ENCODE measurements around the gene ADPRHL1.
A peak's percentile ranks its signal among the peaks of the same experiment; 100 is the strongest.
"Not testable (repeated sequence)": the region's sequence is repeated elsewhere in the genome, so short reads cannot be mapped to it uniquely, and the experiment has no call there.

The ADPRHL1 gene

DNA sequence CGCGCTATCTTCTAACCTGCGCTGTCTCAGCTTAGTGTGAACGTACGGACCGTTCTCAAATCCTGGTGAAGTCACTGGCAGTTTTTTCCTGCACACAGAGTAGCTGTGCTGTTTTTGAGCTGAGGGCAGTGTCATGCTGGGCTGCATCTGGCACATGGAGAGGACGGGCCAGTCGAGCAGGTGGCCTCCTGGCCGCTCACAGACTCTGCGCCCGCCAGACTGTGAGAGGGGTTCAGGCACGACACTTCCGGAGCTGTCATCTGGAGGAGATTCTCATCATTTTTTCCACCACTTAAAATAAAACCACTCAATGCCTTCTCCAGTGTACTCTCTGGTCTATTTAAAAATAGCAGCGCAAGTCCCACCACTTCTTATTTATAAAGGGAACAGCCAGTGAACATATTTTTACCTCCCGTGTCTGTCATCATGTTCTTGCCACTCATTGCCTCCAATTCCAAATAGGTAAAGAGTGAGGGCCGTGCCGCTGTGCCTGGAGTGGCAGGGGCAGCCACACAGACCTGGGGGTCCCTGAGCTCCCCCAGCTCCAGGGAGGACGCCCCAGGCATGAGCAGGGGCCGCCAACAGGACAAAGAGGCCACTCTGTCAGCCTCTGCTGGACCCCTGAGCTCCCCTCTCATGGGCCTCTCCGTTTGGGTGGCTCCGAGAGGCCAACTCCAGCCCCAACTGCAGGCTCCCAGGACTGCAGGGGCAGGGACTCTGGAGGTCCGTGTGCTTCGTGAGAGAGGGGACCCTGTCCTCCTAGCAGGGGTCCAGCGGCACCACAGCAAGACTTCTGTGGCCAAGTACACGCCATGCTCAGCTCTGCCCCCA lies 52.5 kb downstream of the ADPRHL1 start:
- no peak for DNase-seq

DNA sequence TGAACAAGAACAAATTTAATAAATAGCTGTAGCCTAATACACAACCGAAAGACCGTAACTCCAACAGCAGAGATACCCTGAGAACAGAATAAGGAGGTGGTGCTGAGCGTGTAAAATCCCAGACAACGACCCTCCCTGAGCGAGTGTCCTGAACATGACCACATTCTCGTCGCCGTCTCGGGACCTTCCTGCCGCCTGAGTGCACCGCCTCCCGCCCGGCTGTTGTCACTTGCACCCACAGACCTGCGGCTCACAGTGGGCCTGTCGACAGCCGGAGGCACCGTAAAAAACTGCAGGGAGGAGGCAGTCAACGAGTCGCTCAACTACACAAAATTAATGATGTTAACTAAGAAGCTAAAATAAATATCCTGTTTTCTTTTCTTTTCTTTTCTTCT lies 53.5 kb downstream of the ADPRHL1 start:
- no peak for DNase-seq

DNA sequence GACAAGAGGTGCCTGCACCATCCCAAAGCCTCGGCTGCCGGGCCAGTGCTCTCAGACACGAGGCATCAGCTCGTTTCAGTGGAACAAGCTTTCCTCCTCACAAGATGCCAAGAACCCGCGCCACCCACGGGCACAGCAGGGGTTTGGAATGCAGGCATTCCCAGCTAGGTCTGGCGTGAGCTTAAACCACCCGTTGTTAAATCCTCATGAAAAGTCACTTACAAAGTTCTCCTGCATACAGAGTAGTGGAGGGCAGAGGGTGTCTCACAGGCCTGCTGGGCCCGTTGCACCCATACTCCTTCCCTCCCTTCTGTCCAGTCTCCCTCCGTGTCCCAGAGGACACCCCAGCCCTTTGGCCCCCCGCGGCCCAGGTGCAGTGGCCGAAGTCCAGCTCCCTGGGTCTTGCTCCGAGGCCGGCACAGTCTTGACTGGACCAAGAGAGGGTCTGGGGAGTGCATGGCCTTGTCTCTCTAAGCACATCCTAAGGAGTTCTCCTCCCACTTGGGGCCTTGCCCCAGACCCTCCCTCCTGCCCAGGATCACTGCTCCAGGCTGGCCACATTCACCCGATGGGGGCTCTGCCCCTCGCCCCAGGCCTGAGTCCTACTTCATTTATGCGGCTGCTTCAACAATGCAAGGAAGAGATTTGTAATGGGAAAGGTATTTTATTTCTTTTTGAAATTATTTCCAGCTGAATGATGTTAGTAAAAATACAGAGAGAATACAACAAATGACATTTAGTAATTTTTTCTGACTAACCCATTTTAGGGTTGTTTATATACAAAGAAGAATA lies 54.1 kb downstream of the ADPRHL1 start:
- peak; percentile 27 for DNase-seq

DNA sequence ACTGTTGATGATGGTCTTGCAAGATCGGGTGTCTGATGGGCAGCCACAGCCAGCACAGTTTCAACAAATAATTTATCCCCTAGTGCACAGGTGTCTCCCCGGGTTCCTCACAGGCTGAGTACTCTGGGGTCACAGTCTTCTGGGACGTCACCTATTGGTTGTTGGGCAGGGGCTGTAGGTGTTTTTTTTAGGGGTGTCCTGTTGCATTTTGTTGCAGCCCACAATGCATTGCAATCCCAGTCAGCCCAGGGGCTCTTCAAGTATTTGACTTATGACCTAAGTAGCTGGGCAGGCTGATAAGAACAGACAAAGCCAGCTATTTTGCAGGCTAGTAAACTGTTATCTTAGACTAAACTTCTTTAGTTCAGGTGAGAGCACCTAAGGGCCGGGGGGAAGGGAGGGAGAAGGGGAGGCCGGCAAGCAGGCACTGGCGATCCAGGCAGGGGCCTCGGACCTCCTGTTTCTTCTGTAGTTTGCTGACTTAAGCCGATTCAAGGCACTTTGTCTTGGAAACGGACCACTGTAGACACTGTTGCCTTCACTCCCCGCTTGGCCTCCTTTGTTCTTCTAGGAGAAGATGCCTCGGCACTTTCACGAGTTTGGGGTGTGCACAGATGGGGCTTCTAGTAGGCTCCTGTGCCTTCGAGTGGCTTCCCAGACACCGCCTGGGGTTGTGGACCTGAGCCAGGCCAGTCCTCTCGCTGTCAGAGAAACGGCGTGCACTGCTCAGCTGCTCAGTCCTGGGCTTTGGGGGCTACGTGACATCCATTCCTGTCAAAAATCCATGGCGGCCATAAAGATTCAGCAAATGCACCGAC lies 55.5 kb downstream of the ADPRHL1 start:
- DNase-seq: no peak

DNA sequence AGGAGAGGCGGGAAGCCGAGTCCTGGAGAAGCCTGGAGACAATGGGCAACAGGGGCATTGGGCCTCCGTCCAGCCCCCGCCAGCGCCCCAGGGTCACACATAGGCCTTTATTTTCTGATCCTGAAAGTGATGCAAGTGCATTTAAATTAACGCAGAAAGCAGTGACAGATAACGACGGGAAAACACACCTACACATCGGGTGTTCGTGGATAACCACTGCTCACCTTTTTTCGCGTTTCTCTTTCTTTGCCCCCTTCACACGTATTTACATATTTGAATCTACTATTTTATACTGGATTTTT lies 59.0 kb downstream of the ADPRHL1 start:
- DNase-seq: no peak

DNA sequence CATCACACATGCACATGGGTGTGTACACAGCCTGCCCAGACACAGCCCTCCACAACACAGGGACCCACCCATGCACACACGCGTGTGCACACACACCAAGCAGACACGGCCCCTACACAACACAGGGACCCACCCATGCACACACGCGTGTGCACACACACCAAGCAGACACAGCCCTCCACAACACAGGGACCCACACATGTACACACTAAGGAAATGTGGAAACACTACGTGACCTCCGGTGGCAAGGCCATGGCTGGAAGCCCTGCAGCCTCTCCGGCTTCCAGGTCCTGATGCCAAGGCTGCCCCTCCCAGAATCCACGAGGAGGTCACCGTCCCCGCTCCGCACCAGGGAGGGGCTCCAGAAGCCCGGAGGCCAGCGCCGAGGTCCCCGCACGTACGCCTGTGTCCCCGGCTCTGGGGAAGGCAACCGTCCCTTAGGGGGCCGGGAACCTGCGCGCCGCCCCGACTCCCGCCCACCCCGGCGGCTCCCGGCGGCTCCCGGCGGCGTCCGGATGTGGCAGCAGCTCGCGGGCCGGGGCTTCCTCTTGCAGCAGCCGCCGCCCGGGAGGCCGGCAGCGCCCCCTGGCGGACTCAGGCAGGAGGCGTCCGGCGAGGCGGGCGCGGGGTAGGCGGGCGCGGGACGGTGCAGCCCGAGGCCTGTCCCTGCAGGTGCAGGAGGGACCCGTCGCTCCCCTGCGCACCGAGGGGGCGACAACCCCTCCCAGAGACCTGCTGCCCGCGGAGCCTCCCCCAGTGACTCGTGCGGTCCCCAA lies 59.5 kb downstream of the ADPRHL1 start:
- DNase-seq: peak; percentile 75

DNA sequence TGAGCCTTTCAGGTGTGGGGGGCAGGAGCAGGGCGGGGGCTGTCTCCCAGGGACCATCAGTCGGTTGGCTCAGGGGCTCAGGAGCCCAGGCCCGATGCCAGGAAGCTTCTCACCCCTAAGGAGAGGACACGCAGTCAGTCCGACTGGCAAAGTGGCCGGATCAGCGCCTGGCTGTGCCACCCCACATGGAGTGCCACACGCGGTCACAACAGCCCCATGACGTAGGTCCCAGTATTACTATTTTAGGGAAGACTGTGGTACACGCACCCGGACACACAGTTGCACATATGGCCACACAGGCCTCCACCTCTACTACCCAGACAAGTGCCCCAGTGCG lies 60.1 kb downstream of the ADPRHL1 start:
- no peak for DNase-seq

DNA sequence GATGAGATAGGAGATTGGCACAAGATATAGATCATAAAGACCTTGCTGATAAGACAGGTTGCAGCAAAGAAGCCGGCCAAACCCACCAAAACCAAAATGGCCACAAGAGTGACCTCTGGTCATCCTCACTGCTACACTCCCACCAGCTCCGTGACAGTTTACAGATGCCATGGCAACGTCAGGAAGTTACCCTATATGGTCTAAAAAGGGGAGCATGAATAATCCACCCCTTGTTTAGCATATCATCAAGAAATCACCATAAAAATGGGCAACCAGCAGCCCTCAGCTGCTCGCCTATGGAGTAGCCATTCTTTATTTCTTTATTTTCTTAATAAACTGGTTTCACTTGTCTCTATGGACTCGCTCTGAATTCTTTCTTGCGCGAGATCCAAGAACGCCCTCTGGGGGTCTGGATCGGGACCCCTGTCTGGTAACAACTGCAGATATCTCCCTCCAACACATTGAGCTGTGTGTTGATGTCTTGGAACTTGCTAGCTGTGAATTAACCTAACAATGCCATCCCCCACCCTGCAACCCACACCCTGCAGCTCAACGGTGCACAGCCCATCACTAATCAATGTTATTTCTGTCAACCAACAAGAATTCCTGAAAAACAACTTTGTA lies 62.3 kb downstream of the ADPRHL1 start:
- no peak for DNase-seq

DNA sequence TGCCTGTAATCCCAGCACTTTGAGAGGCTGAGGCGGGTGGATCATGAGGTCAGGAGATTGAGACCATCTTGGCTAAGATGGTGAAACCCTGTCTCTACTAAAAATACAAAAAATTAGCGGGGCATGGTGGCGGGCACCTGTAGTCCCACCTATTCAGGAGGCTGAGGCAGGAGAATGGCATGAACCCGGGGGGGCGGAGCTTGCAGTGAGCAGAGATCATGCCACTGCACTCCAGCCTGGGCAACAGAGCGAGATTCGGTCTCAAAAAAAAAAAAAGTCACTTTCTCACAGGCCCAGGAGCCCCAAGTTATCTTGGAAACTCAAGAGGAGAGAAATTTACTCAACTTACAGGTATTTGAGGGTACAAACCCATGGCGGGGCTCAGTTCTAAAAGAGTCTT lies 63.7 kb downstream of the ADPRHL1 start:
- DNase-seq: not testable (repeated sequence)

DNA sequence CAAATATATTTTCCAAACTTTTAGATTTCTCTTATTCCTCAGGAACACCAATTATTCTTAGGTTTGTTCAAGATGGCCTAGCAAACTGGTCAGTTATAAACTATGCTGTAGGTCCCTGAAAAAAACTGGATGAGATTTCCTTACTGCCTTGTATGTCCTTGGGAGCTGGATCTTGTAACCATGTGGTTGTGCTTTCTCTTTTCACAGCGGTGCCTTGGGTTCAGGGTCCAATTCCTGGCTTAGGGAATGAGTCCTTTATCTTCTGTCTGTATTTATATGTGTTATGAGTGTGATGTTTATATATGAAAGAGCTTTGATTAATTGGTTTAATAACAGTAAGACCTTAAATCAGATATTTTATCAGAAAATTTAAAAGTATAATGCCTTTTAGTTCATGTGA lies 65.9 kb downstream of the ADPRHL1 start:
- no peak for DNase-seq

DNA sequence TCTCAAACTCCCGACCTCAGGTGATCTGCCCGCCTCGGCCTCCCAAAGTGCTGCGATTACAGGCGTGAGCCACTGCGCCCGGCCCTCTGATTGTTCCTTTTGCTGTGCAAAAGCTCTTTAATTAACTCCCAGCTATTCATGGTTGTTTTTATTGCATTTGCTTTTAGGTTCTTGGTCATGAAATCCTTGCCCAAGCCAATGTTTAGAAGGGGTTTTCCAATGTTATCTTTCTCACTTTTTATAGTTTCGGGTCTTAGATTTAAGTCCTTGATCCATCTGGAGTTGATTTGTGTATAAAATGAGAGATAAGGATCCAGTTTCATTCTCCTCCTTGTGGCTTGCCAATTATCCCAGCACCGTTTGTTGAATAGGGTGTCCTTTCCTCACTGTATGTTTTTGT lies 70.2 kb downstream of the ADPRHL1 start:
- DNase-seq: no peak

DNA sequence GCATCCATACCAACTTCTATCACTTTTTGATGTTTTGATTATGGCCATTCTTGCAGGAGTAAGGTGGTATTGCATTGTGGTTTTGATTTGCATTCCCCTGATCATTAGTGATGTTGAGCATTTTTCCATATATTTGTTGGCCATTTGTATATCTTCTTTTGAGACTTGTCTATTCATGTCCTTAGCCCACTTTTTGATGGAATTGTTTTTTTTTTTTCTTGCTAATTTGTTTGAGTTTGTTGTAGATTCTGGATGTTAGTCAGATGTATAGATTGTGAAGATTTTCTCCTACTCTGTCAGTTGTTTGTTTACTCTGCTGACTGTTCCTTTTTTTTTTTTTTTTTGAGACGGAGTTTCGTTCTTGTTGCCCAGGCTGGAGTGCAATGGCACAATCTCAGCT lies 70.7 kb downstream of the ADPRHL1 start:
- DNase-seq: not testable (repeated sequence)

DNA sequence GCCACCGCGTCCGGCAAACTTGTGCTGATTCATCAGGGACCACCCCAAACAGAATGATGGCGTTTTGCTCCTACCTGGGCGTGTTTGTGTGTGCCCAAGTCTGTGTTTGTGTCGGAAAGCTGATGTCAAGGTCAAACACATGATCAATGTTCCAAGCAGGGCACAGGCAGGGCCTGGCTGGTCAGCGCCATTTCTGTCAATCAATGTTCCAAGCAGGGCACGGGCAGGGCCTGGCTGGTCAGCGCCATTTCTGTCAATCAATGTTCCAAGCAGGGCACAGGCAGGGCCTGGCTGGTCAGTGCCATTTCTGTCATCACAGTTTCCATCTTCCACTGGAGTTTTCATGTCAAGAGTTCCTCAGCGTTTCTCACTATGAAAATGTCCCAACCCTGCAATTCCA lies 74.5 kb downstream of the ADPRHL1 start:
- DNase-seq: no peak

DNA sequence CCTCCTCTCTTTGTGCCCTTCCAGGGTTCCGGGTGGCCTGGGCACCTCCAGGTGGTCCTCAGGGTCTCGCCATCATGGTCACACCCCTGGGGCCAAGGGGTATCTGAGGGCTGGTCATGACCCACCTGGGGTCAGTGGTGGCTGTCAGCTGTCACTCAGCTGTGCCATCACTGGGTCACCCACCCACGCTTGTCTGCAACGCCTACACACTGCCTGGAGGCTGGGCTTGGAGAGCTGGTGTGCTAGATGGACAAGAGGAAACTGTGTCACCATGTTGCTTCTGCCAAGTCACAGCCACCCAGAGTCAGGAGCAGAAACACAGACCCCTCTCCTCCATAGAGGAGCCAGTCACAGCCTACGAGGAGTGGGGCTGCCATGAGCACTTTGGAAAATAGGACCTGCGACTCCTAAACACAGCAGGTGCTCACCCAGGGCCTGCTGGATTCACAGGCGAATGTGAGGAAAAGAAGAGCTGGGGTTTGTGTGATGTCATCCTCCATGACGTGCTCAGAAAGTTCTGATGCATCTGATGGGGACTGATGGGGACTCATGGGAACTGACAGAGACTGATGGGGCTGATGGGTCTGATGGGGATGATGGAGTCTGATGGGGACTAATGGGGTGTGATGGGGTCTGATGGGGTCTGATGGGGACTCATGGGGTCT lies 78.6 kb downstream of the ADPRHL1 start:
- no peak for DNase-seq

DNA sequence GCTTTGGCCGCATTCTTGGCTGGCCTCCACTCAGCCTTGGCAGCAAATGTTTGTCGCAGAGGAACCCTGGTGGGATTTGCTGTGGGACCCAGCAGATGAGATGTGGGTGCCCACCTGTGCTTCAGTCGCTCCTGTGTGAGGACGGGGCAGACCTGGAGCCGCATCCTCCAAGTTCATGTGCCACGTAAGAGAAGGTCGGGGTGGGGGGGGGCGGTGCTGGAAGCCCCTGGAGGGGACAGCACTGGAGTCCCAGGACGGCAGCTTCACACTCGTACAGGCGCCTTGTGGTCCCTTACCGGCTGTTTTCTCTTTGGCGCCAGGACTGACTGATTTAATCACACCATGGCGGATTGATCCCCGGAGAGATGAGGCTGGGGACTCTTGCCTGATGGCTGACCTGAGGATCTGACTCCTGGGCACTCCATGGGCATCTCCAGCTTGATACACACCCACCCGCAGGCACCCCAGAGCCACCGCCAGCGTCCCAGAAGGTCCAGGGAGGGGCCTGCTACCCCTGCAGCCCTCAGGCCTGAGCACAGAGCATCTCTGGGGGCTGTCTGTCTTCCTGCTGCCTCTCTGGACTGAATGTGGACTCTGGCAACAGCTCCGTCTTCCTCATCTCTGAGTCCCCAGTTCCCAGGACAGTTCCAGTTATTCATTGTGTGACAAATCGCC lies 79.3 kb downstream of the ADPRHL1 start:
- no peak for DNase-seq

DNA sequence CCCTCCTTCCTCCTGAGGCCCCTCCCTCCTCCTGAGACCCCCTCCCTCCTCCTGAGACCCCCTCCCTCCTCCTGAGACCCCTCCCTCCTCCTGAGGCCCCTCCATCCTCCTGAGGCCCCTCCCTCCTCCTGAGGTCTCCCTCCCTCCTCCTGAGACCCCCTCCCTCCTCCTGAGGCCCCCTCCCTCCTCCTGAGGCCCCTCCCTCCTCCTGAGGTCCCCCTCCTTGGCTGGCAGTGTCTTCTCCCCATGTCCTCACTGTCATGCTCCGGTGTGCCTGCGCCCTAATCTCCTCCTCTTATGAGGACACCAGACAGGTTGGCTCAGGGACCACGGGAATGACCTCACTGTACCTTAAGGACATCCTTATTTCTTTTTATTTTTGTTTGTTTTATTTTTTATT lies 81.6 kb downstream of the ADPRHL1 start:
- DNase-seq: not testable (repeated sequence)

DNA sequence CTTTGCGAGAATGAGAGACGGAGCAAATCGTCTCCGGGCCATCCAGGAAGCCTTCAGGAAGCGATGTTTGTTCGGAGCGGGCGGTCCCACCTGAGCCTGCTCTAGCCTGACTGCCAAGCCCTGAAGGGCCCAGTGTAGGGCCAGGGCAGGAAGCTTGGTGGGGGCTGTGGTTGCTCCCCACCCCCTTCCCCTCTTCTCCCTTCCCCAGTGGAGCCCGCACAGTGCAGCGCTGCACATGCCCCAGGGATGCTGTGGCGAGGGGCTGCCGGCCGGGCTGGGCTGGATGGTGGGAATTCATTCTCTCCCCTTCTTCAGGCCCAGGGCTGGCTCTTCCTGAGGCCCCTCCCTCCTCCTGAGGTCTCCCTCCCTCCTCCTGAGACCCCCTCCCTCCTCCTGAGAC lies 82.2 kb downstream of the ADPRHL1 start:
- DNase-seq: no peak

DNA sequence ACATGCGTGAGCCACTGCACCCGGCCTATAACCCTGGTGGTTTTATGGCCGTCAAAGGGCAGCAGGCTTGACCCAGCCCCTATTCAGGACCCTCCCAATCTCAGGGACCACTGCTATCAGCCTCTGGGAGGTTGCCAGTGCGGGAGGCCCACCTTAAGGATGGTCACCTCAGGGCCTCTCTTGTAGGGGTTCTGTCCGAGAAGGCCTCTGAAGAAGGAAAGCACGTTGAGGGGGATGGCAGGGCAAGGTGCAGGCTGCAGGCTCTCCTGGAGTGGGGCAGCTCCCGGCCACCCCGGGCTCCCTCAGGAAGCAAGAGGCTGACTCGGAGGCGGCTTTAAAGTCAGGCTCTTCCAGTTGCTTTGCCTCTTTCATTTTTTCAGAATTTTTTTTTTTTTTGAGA lies 83.4 kb downstream of the ADPRHL1 start:
- DNase-seq: no peak

DNA sequence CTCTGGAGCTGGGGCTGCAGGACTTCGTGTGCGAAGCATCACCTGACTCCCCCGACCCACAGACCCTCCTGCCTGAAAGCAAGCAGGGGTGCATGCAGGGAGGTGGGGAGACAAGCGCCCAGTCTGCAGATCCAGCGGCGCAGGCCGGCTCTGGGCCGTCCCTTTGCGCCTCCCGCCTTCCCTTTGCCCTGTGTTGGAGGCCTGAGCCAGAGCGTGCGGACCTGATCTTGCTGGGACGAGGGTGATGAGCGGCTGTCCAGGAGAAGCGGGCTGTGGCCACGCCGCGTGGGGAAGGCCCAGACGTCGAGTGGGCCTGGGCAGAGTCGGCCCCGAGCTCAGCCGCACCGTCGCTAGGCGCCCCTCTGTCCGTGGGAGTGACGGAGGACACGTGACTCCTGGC lies 84.1 kb downstream of the ADPRHL1 start:
- DNase-seq: no peak

DNA sequence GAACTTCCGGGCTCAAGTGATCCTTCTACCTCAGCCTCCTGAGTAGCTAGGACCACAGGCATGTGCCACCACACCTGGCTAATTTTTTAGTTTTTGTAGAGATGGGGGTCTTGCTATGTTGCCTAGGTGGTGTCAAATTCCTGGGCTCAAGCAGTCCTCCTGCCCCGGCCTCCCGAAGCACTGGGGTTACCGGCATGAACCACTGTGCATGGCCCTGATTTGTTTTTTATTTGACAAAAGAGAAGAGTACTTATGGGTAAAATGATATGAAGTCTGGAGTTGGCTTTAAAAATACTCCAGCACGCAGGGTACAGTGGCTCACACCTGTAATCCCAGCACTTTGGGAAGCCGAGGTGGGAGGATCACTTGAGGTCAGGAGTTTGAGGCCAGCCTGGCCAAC lies 84.9 kb downstream of the ADPRHL1 start:
- DNase-seq: not testable (repeated sequence)

DNA sequence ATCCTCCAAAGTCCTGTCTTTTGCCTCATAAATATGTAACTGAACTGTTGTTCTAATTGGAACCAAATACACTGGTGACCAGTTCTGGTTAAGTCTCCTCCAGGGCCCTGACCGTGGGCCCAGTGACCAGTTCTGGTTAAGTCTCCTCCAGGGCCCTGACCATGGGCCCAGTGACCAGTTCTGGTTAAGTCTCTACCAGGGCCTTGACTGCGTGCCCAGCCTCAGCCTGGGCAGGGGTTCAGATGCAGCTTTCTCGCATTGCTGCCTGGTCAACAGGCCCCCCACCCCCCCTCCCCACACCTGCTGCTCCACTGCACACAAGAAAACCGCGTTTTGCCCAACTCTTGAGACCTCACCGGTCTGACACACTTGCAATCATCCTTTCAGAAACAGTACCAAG lies 85.5 kb downstream of the ADPRHL1 start:
- DNase-seq: no peak
